Measurements from ENCODE around the gene APOBEC3F. TPM values are rescaled to one million over a fixed set of nuclear protein-coding genes. Genes with fewer than 3 reads are reported as not detected.

APOBEC3F gene
- total and polyA plus RNA-seq, 2 donors (not counting 1 experiment from before 2014, with no cell fraction given): 23.3 to 76.8 TPM

GRCh38 chr22:39087098-39087497 is 46.4 kb downstream of the APOBEC3F start:
- H3K4me3 Mint-ChIP-seq: no peak overlapping the region
- H3K4me2 ChIP-seq (replicated peaks; ENCODE audit: low read depth, low read length, poor library complexity, severe bottlenecking): no peak overlapping the region
- no peaks in the 10 kb centered on the region for H4K20me1 ChIP-seq (ENCODE audit: control insufficient read depth, insufficient read depth, low read length, poor library complexity, severe bottlenecking)
- WGBS (ENCODE audit: insufficient coverage): 95% methylated on average over 4 of the region's 6 CpGs
- peaks cover 17% of the 10 kb centered on the region for H3K79me2 ChIP-seq (ENCODE audit: control insufficient read depth, insufficient read depth, low read length)
- no peak overlapping the region for H3K9ac ChIP-seq (ENCODE audit: low read length)
- intact Hi-C loops (cut with micrococcal nuclease): no loop called here
- H3K27ac ChIP-seq (ENCODE audit: low read length in 2 of 2): peak overlapping the region in 1 of 2 donors; percentile 30
- TF ChIP-seq EZH2 (IDR thresholded peaks at IDR 0.05; ENCODE audit: borderline replicate concordance, insufficient read depth, low read depth, low read length, poor library complexity, severe bottlenecking): no peak
- no peak for TF ChIP-seq CTCF (IDR thresholded peaks at IDR 0.05)
- H2AFZ ChIP-seq (ENCODE audit: insufficient read depth, low read depth, low read length, poor library complexity, severe bottlenecking): no peak overlapping the region
- POLR2A ChIA-PET: no interaction called here
- peaks cover 32% of the 10 kb centered on the region for H3K4me1 Mint-ChIP-seq
- H3K4me3 ChIP-seq (ENCODE audit: control extremely low read depth in 1 of 5, extremely low read depth in 1 of 5, insufficient read depth in 1 of 5, low read depth in 2 of 5, low read length in 4 of 5): no peak overlapping the region
- no peak for ATAC-seq (ENCODE audit: low read depth)
- H3K27me3 ChIP-seq (replicated peaks in 1 of 4; ENCODE audit: control extremely low read depth in 1 of 4, control insufficient read depth in 3 of 4, insufficient read depth in 4 of 4, low read length in 3 of 4): no peaks in the 10 kb centered on the region
- CTCF ChIA-PET: interaction anchor here (0.5 kb wide), 1 partner anchor 36 kb away, joined by 3 read pairs; no protein-coding TSS in a partner anchor
- peak overlapping the region; percentile 6 for H3K27ac Mint-ChIP-seq
- H3K36me3 ChIP-seq (replicated peaks in 1 of 2; ENCODE audit: control extremely low read depth in 1 of 2, control insufficient read depth in 1 of 2, extremely low read depth in 1 of 2, insufficient read depth in 2 of 2, low read length in 1 of 2): peaks cover 5 to 41% of the 10 kb centered on the region in 2 experiments
- no peaks in the 10 kb centered on the region for H3K9me3 Mint-ChIP-seq (ENCODE audit: insufficient read depth)
- peaks cover 11 to 21% of the 10 kb centered on the region in 2 donors for H3K4me1 ChIP-seq (ENCODE audit: control insufficient read depth in 2 of 2, insufficient read depth in 2 of 2, low read length in 2 of 2)
- DNase-seq: no peak
- no peaks in the 10 kb centered on the region for H3K27me3 Mint-ChIP-seq
- no peaks in the 10 kb centered on the region for H3K9me3 ChIP-seq (ENCODE audit: control extremely low read depth in 1 of 3, control insufficient read depth in 2 of 3, insufficient read depth in 1 of 3, low read length in 2 of 3)

GRCh38 chr22:39087881-39088684 is 47.4 kb downstream of the APOBEC3F start:
- intact Hi-C loops (cut with micrococcal nuclease): no loop called here
- Histone ChIP-seq H3K4me2 (replicated peaks; ENCODE audit: low read depth, low read length, poor library complexity, severe bottlenecking) (no peak overlapping the region), H3K9ac (ENCODE audit: low read length) (no peak overlapping the region), H3K27me3 (replicated peaks in 1 of 4; ENCODE audit: control extremely low read depth in 1 of 4, control insufficient read depth in 3 of 4, insufficient read depth in 4 of 4, low read length in 3 of 4) (no peaks in the 10 kb centered on the region), H3K27ac (ENCODE audit: low read length in 2 of 2) (no peak overlapping the region), H3K4me1 (ENCODE audit: control insufficient read depth in 2 of 2, insufficient read depth in 2 of 2, low read length in 2 of 2) (peaks cover 20 to 26% of the 10 kb centered on the region in 2 donors), H2AFZ (ENCODE audit: insufficient read depth, low read depth, low read length, poor library complexity, severe bottlenecking) (no peak overlapping the region), H4K20me1 (ENCODE audit: control insufficient read depth, insufficient read depth, low read length, poor library complexity, severe bottlenecking) (no peaks in the 10 kb centered on the region), H3K36me3 (replicated peaks in 1 of 2; ENCODE audit: control extremely low read depth in 1 of 2, control insufficient read depth in 1 of 2, extremely low read depth in 1 of 2, insufficient read depth in 2 of 2, low read length in 1 of 2) (peaks cover 5 to 33% of the 10 kb centered on the region in 2 experiments), H3K79me2 (ENCODE audit: control insufficient read depth, insufficient read depth, low read length) (peaks cover 13% of the 10 kb centered on the region), H3K4me3 (ENCODE audit: control extremely low read depth in 1 of 5, extremely low read depth in 1 of 5, insufficient read depth in 1 of 5, low read depth in 2 of 5, low read length in 4 of 5) (no peak overlapping the region), H3K9me3 (ENCODE audit: control extremely low read depth in 1 of 3, control insufficient read depth in 2 of 3, insufficient read depth in 1 of 3, low read length in 2 of 3) (no peaks in the 10 kb centered on the region)
- Mint-ChIP-seq H3K4me3 (no peak overlapping the region), H3K4me1 (peaks cover 41% of the 10 kb centered on the region), H3K27me3 (no peaks in the 10 kb centered on the region), H3K9me3 (ENCODE audit: insufficient read depth) (no peaks in the 10 kb centered on the region), H3K27ac (peak overlapping the region; percentile 61)
- ATAC-seq (ENCODE audit: low read depth): no peak
- 92% methylated on average over 16 of the region's 18 CpGs for WGBS (ENCODE audit: insufficient coverage)
- POLR2A ChIA-PET: interaction anchor here (0.8 to 1.2 kb wide), 3 partner anchors 9 to 21 kb away, joined by 3 read pairs; partner anchors contain the start of gene APOBEC3H
- TF ChIP-seq EZH2 (IDR thresholded peaks at IDR 0.05; ENCODE audit: borderline replicate concordance, insufficient read depth, low read depth, low read length, poor library complexity, severe bottlenecking) (no peak), CTCF (IDR thresholded peaks at IDR 0.05) (no peak)
- CTCF ChIA-PET: interaction anchor here (0.6 to 1.2 kb wide), 3 partner anchors 21 to 62 kb away, joined by 3 read pairs; no protein-coding TSS in a partner anchor
- no peak for DNase-seq
